Measurements from ENCODE around the gene ADCY9.

- TF ChIP-seq TAF1 (IDR thresholded peaks at IDR 0.05; ENCODE audit: low read depth) (no peak), MXI1 (conservative IDR thresholded peaks at IDR 0.05; ENCODE audit: poor library complexity, severe bottlenecking) (no peak), REST (IDR thresholded peaks at IDR 0.05; ENCODE audit: borderline replicate concordance) (no peak)
- TF ChIP-seq, protein P1, sequence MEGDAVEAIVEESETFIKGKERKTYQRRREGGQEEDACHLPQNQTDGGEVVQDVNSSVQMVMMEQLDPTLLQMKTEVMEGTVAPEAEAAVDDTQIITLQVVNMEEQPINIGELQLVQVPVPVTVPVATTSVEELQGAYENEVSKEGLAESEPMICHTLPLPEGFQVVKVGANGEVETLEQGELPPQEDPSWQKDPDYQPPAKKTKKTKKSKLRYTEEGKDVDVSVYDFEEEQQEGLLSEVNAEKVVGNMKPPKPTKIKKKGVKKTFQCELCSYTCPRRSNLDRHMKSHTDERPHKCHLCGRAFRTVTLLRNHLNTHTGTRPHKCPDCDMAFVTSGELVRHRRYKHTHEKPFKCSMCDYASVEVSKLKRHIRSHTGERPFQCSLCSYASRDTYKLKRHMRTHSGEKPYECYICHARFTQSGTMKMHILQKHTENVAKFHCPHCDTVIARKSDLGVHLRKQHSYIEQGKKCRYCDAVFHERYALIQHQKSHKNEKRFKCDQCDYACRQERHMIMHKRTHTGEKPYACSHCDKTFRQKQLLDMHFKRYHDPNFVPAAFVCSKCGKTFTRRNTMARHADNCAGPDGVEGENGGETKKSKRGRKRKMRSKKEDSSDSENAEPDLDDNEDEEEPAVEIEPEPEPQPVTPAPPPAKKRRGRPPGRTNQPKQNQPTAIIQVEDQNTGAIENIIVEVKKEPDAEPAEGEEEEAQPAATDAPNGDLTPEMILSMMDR (IDR thresholded peaks at IDR 0.05; ENCODE audit: poor library complexity, severe bottlenecking): no peak
Measured at GRCh38 chr16:4055748-4056147, 60.5 kb downstream of the ADCY9 start.

All from neural cell (in vitro differentiated cells).